ENCODE measurements around the gene MYRIP.

MYRIP gene

DNA sequence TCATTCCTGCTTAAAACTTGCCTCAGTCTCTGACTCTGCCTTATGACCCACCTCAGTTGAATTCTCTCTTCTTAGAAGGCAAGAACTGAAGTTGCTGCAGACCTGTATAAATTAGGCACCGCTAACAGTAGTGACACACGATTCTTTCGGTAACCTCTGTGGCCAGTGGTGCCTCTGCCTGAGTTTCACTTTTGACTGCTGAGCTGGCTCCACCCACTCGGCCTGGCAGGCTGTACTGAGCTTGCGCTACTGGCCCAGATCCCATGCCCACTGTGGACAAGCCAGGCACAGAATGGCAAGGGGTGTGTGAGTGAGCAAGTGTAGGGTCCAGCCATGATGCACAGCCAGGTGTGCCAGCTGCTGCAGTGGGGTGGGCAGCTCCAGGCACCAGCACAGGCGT lies 481.0 kb downstream of the MYRIP start:
- no peak for DNase-seq (ENCODE audit: low read depth)

DNA sequence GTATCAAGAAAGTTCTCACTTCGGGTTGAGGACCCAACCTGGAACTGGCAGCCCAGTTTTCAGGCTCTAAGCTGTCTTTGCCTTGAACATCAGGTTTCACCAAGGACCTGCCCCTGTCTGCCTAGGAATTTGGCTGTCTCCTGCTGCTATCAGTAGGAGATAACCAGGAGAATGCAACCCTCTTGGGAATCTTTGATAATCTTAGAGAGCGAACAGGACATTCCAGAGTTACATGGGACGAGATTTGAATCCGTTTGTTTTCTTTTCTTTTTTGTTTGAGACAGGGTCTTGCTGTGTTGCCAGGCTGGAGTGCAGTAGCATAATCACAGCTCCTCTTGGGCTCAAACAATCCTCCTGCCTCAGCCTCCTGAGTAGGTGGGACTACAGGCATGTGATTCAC lies 482.1 kb downstream of the MYRIP start:
- DNase-seq (ENCODE audit: low read depth), result no peak

- no peak for DNase-seq (ENCODE audit: low read depth)
These were observed 483.4 kb downstream of the MYRIP start for GRCh38 chr3:40292637-40293349.

DNA sequence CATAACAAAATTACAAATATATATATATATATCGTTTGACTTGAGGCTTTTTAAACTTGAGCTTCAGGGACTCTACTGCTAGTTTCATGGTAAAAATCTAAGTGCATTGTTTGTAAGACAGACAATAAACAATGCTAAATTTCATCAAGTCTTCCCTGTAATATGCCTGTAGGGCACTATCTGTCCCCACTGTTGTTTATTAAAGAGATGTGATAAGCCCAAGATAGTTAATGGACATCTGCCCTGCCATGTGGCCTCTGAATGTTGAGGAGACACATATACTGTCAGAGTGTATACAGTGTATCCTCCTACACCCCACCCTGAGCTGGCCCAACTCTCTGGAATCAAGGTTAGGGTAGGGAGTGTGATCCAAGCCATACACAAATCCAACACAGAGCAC lies 485.0 kb downstream of the MYRIP start:
- no peak for DNase-seq (ENCODE audit: low read depth)

GRCh38 chr3:40298075-40298474 lies 488.7 kb downstream of the MYRIP start:
- no peak for DNase-seq (ENCODE audit: low read depth)

- DNase-seq (ENCODE audit: low read depth), result no peak
These were observed 489.8 kb downstream of the MYRIP start for GRCh38 chr3:40299130-40299720.

- peak; percentile 79 for DNase-seq (ENCODE audit: low read depth)
These were observed 490.4 kb downstream of the MYRIP start for GRCh38 chr3:40299721-40300335.

GRCh38 chr3:40302784-40303183 lies 493.4 kb downstream of the MYRIP start:
- no peak for DNase-seq (ENCODE audit: low read depth)

- no peak for DNase-seq (ENCODE audit: low read depth)
These were observed 494.9 kb downstream of the MYRIP start for GRCh38 chr3:40304352-40304751.

DNA sequence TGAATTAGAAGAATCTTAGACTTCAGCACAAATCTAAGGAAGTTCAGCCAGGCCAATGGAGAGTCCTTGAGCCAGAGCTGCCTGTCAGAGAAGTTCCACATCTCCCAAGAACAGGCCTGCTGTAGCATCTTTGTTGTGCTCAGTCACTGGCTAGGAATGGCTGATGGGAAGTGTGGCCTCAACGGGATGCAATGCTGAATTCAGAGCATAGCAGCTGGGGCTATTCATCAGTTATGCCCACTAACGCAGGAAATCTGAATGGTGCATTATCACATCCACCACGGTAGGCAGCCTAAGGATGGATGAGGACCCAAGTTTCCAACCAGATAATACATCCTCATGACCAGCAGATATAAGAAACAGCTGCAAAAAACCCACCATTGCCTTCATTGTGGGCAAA lies 496.9 kb downstream of the MYRIP start:
- peak; percentile 64 for DNase-seq (ENCODE audit: low read depth)

DNA sequence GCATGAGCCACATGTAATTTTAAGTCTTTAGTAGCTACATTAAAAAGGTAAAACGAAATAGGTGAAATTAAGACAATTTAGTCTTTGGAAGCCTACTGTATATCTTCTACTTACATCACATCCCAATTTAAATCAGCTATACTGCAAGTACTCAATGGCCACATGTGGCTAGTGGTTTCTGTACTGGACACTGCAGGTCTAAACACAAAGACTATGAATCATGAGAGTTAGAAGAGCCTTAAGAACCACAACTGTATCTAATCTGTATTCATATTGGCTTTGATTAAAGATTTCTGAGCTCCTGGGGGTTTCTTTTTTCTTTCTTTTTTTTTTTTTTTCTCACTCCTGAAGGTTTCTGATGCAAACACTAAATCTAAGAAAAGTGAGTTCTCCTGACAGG lies 497.8 kb downstream of the MYRIP start:
- DNase-seq (ENCODE audit: low read depth), result peak; percentile 39

DNA sequence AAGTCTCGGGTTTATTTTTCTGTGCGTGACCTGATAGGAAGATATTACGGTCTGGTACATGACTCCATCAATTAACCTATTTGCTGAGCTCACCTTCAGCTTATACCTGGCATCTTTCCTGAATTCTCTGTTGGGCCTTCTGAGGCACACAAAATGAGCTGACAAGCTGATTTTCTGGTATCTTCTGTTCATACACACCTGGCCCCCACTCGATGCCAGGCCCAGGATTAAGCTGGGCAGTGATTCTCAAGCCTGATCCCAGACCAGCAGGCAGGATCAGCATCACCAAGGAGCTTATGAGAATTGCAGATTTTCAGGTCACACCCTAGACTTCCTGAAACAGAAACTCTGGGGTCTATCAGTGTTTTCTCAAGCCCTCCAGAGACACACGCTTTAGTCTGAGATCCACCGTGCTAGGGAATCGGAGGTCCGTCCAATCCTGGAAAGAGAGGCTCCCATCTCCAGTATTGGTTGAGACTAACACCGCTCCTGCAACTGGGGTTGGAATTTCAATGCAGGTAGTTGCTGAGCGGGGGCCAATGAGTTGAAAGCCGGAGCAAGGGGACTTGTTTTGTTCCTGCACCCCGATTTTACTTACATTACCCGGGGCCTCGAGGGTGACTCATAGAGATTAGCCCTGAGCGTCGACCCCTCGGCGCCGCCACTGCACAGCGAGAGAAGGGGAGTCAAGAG lies 499.5 kb downstream of the MYRIP start:
- no peak for DNase-seq (ENCODE audit: low read depth)

DNA sequence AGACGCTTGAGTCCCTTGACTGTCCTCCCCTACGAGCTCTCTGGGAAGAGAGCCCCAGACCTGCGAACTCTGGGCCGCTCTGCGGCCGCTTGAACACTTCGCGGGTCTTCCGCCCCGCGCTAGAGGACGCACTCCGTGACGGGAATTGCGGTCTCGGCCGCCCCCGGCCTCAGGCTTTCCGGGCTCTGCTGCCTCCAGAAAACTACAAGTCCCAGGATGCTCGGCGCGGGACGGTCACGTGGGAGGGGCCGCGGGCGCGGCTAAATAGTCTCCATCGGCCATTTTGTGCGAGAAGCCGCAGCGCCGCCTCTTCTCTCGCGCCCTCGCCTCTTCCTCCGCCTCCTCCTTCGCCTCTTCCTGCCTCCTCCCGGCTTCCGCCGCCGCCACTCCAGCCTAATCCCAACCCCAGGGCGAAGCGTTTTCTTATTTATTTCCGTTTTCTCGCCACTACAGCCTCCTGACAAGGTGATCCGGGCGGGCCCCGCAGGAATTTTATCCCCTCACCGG lies 500.1 kb downstream of the MYRIP start, which contains the start of gene EIF1B:
EIF1B (plus strand) TSS at position 290 of the 507 bp plus-strand sequence. CDS start 235 bp downstream, outside the sequence.
- peak; percentile 97 for DNase-seq (ENCODE audit: low read depth)
